Tibial nerve (tissue), 3 donors: ENCODE data around the gene ZNF407.

ENCODE experiments used
- CTCF ChIP-seq, 5 experiments: fragments of 200-600 bp in 3 of 5; fragments of 450-650 bp in 2 of 5; sonication (generic) in 3 of 5; IDR thresholded peaks; one replicate each; pipeline ENCODE4 v1.5.1; 2016 to 2019; ENCODE audit warnings: antibody characterized with exemption in 5 of 5, mild to moderate bottlenecking in 3 of 5, moderate library complexity in 2 of 5
- POLR2A ChIP-seq, 2 donors: fragments of 450-650 bp; IDR thresholded peaks; one replicate each; pipeline ENCODE4 v1.6.1; 2017; ENCODE audit warnings: antibody characterized with exemption in 2 of 2, mild to moderate bottlenecking in 2 of 2, moderate library complexity in 2 of 2

GRCh38 chr18:74635224-74635975, 37.7 kb downstream of the ZNF407 start:
- TF ChIP-seq CTCF (IDR thresholded peaks at IDR 0.05) (no peak), POLR2A (IDR thresholded peaks at IDR 0.05) (no peak)
